Adrenal gland (tissue), 19 donors: ENCODE results near the gene LKAAEAR1. TPM values are rescaled to one million over a fixed set of nuclear protein-coding genes. Genes with fewer than 3 reads are reported as not detected.

Experiments used
- DNase-seq, 7 donors: peaks; one replicate each; pipeline ENCODE4 v3.0.0-alpha.2; 2019 to 2020
- H3K27ac ChIP-seq, 5 donors: fragments of 200-600 bp; sonication (generic) in 4 of 5; 1 replicate in 3 of 5; 2 replicates in 2 of 5; pipeline versions ENCODE4 v1.5.1 to v1.8.0; 2016 to 2020; ENCODE audit warnings: mild to moderate bottlenecking in 1 of 5
- H3K27me3 ChIP-seq: fragments of 200-600 bp; 2 replicates; pipeline ENCODE4 v1.8.0; 2021
- H3K36me3 ChIP-seq, 2 donors: fragments of 200-600 bp; replicated peaks in 1 of 2; 1 replicate in 1 of 2; 2 replicates in 1 of 2; pipeline versions ENCODE4 v1.5.1 to v1.8.0; 2018 to 2022
- H3K4me1 ChIP-seq, 2 donors: fragments of 200-600 bp; replicated peaks in 1 of 2; 1 replicate in 1 of 2; 2 replicates in 1 of 2; pipeline versions ENCODE4 v1.5.1 to v1.8.0; 2018 to 2021
- H3K4me3 ChIP-seq, 4 donors: fragments of 200-600 bp; sonication (generic) in 3 of 4; one replicate each; pipeline ENCODE4 v1.5.1; 2016 to 2018
- H3K9me3 ChIP-seq, 3 donors: fragments of 200-600 bp; sonication (generic) in 1 of 3; replicated peaks in 1 of 3; 1 replicate in 2 of 3; 2 replicates in 1 of 3; pipeline versions ENCODE4 v1.5.1 to v1.8.0; 2016 to 2021
- CTCF ChIP-seq, 6 experiments: fragments of 450-650 bp in 4 of 6; fragments of 200-600 bp in 2 of 6; sonication (generic) in 1 of 6; IDR thresholded peaks; 1 replicate in 5 of 6; 2 replicates in 1 of 6; pipeline versions ENCODE4 v1.5.1 to v1.8.0; 2016 to 2021; ENCODE audit warnings: antibody characterized with exemption in 6 of 6, mild to moderate bottlenecking in 2 of 6, moderate library complexity in 1 of 6
- POLR2A ChIP-seq, 2 donors: fragments of 450-650 bp; IDR thresholded peaks; one replicate each; pipeline ENCODE4 v1.6.1; 2017; ENCODE audit warnings: antibody characterized with exemption in 2 of 2, mild to moderate bottlenecking in 2 of 2, moderate library complexity in 1 of 2
- WGBS, 4 donors: extraction: QIAGEN DNeasy Blood & Tissue Kit in 2 of 4; methylation state at CpG; one replicate each; pipeline versions ENCODE4 v1.1.5 to v1.1.7; 2013 to 2017; 5-methylcytosine and 5-hydroxymethylcytosine counted together
- intact Hi-C, 2 donors: fragments of 100-400 bp; cut with DNase I; formaldehyde crosslinking; loops; one replicate each; pipeline versions ENCODE4 v1.14.1 to v1.15.0; 2022 to 2023
- long read RNA-seq, 10 donors: library from polyadenylated mRNA in 3 of 10; unstranded in 2 of 10; stranded (forward) in 1 of 10; transcript quantifications; one replicate each; pipeline ENCODE4 v2.0.0 and lab custom pipeline, GENCODE V29; 2021 to 2026
- polyA plus RNA-seq, 3 donors: library from polyadenylated mRNA; stranded (reverse); fragments of 200-250 nt in 2 of 3; fragments of 350-450 nt in 1 of 3; fragmentation: Illumina TruSeq in 1 of 3; extraction: RNeasy Lipid Tissue Mini Kit (QIAGEN cat#74804) in 1 of 3; gene quantifications; one replicate each; pipeline ENCODE4 v1.2.3, GENCODE V29; 2013 to 2014
- total RNA-seq, 9 donors: library from RNA; depleted of rRNA in 4 of 9; stranded (reverse); fragments of >200 nt in 4 of 9; fragments of 120-200 nt in 1 of 9; fragmentation: NEBNext Ultra II Directional in 1 of 9; extraction: Animal tissue kit (Norgen Biotek cat#: 25700) in 1 of 9; gene quantifications; one replicate each; pipeline versions ENCODE4 v1.1.0 to v1.2.4, GENCODE V29; 2013 to 2023
- donor health status: healthy with polysubstance abuse.
- donor health status: Bipolar disorder and iron deficiency.
- donor health status: DM: yes; HTN: yes; CAD: no.
- donor health status: DM: no; HTN: no; CAD: no.
- donor health status: DM: no; HTN: no; CAD: no.
- donor health status: DM: yes; HTN: yes; CAD: no.

Gene LKAAEAR1
- under 1 TPM in 1 of 9 donors, not detected in 8; 0.28 TPM for total RNA-seq
- polyA plus RNA-seq: 1 to 10 TPM in 2 of 3 donors, not detected in 1; 1.1 to 1.2 TPM
- long read RNA-seq, donor 1: 0 reads
- long read RNA-seq, donor 2: 0 reads
- long read RNA-seq, donor 3: 0 reads
- long read RNA-seq, donor 4: 0 reads
- long read RNA-seq, donor 5: 0 reads
- long read RNA-seq, donor 6: 0 reads
- long read RNA-seq, donor 7: 0 reads
- long read RNA-seq, donor 8: 0 reads
- long read RNA-seq, donor 9: 0 reads
- long read RNA-seq, donor 10: 0 reads

- H3K27ac ChIP-seq: no peak within 1 kb of the TSS
- H3K4me3 ChIP-seq: peak within 1 kb of the TSS in 2 of 4 donors; percentile 28 to 58
- H3K4me1 ChIP-seq: peaks cover 10 to 22% of the 10 kb centered on the region in 2 donors
- no peak for DNase-seq
- no peaks in the 10 kb centered on the region for H3K36me3 ChIP-seq
- 3 to 11% (median 5%) methylated on average over 3 to 82 of the region's 86 CpGs for WGBS, 4 donors
- intact Hi-C loops: no loop called here
- TF ChIP-seq POLR2A (IDR thresholded peaks at IDR 0.05): no peak
- no peak for TF ChIP-seq CTCF (IDR thresholded peaks at IDR 0.05)
- H3K9me3 ChIP-seq: no peaks in the 10 kb centered on the region
- H3K27me3 ChIP-seq: no peaks in the 10 kb centered on the region
Observed at GRCh38 chr20:64083804-64084684, at the start of gene LKAAEAR1. TSS of gene LKAAEAR1 (minus strand) at chr20:64084398. CDS start at chr20:64084219, 179 bp downstream.

- 59 to 92% (median 77%) methylated on average over 4 of the region's 4 CpGs for WGBS, 4 donors
- Histone ChIP-seq H3K4me1 (no peaks in the 10 kb centered on the region), H3K4me3 (no peak overlapping the region), H3K36me3 (no peaks in the 10 kb centered on the region), H3K27ac (no peak overlapping the region), H3K9me3 (no peaks in the 10 kb centered on the region), H3K27me3 (peaks cover 9% of the 10 kb centered on the region)
- no peak for TF ChIP-seq POLR2A (IDR thresholded peaks at IDR 0.05)
- peak in 2 of 6 experiments; percentile 11 to 13 for TF ChIP-seq CTCF (IDR thresholded peaks at IDR 0.05)
- intact Hi-C loops: no loop called here
- peak in 4 of 7 donors; percentile 8 to 72 (median 16) for DNase-seq
Observed at GRCh38 chr20:64131406-64131805, 47.2 kb upstream of the LKAAEAR1 start.

- TF ChIP-seq POLR2A (IDR thresholded peaks at IDR 0.05) (no peak), CTCF (IDR thresholded peaks at IDR 0.05) (no peak)
- Histone ChIP-seq H3K36me3 (no peaks in the 10 kb centered on the region), H3K27me3 (peaks cover 9% of the 10 kb centered on the region), H3K27ac (no peak overlapping the region), H3K4me3 (no peak overlapping the region), H3K4me1 (no peaks in the 10 kb centered on the region), H3K9me3 (no peaks in the 10 kb centered on the region)
- peak in 2 of 7 donors; percentile 1 to 4 for DNase-seq
- 72 to 86% (median 80%) methylated on average over 10 of the region's 10 CpGs for WGBS, 4 donors
- intact Hi-C loops: no loop called here
Observed at GRCh38 chr20:64130876-64131275, 46.7 kb upstream of the LKAAEAR1 start.

- 58 to 64% (median 60%) methylated on average over 5 of the region's 5 CpGs for WGBS, 4 donors
- Histone ChIP-seq H3K27ac (no peak overlapping the region), H3K27me3 (peaks cover 9% of the 10 kb centered on the region), H3K36me3 (no peaks in the 10 kb centered on the region), H3K9me3 (no peaks in the 10 kb centered on the region), H3K4me3 (no peak overlapping the region), H3K4me1 (no peaks in the 10 kb centered on the region)
- intact Hi-C loops: no loop called here
- DNase-seq: peak in 1 of 7 donors; percentile 1
- no peak for TF ChIP-seq CTCF (IDR thresholded peaks at IDR 0.05)
- no peak for TF ChIP-seq POLR2A (IDR thresholded peaks at IDR 0.05)
Observed at GRCh38 chr20:64130271-64130670, 46.1 kb upstream of the LKAAEAR1 start.
